Tibial nerve (tissue), 4 donors: Measurements from ENCODE around the gene JADE2. TPM values are rescaled to one million over a fixed set of nuclear protein-coding genes. Genes with fewer than 3 reads are reported as not detected.

Source experiments
- DNase-seq, 2 donors: peaks; one replicate each; pipeline ENCODE4 v3.0.0-alpha.2; 2019; ENCODE audit warnings: low spot score in 2 of 2
- H3K27ac ChIP-seq, 4 donors: fragments of 200-600 bp; sonication (generic) in 3 of 4; one replicate each; pipeline ENCODE4 v1.5.1; 2017 to 2019; ENCODE audit warnings: mild to moderate bottlenecking in 1 of 4
- H3K27me3 ChIP-seq, 2 donors: fragments of 200-600 bp; sonication (generic) in 1 of 2; one replicate each; pipeline versions ENCODE4 v1.5.1 to v1.6.0; 2017 to 2019
- H3K36me3 ChIP-seq, 3 donors: fragments of 200-600 bp; sonication (generic); one replicate each; pipeline ENCODE4 v1.5.1; 2018 to 2019
- H3K4me1 ChIP-seq, 4 donors: fragments of 200-600 bp; sonication (generic) in 3 of 4; one replicate each; pipeline ENCODE4 v1.5.1; 2017 to 2019
- H3K4me3 ChIP-seq, 4 donors: fragments of 200-600 bp; sonication (generic) in 3 of 4; one replicate each; pipeline ENCODE4 v1.5.1; 2017 to 2019; ENCODE audit warnings: mild to moderate bottlenecking in 1 of 4, moderate library complexity in 1 of 4
- H3K9me3 ChIP-seq, 4 donors: fragments of 200-600 bp; sonication (generic) in 3 of 4; one replicate each; pipeline ENCODE4 v1.5.1; 2017 to 2019
- CTCF ChIP-seq, 5 experiments: fragments of 200-600 bp in 3 of 5; fragments of 450-650 bp in 2 of 5; sonication (generic) in 3 of 5; IDR thresholded peaks; one replicate each; pipeline ENCODE4 v1.5.1; 2016 to 2019; ENCODE audit warnings: antibody characterized with exemption in 5 of 5, mild to moderate bottlenecking in 3 of 5, moderate library complexity in 2 of 5
- EP300 ChIP-seq, 2 donors: sonication (generic); formaldehyde crosslinking; IDR thresholded peaks; one replicate each; pipeline ENCODE4 v1.6.1; 2017; ENCODE audit warnings: antibody characterized with exemption in 2 of 2, mild to moderate bottlenecking in 1 of 2
- POLR2A ChIP-seq, 2 donors: fragments of 450-650 bp; IDR thresholded peaks; one replicate each; pipeline ENCODE4 v1.6.1; 2017; ENCODE audit warnings: antibody characterized with exemption in 2 of 2, mild to moderate bottlenecking in 2 of 2, moderate library complexity in 2 of 2
- WGBS, 2 donors: methylation state at CpG; one replicate each; pipeline ENCODE4 v1.1.5; 2018; 5-methylcytosine and 5-hydroxymethylcytosine counted together
- total RNA-seq, 4 donors: library from RNA; depleted of rRNA; stranded (reverse); fragments of >200 nt; gene quantifications; one replicate each; pipeline ENCODE4 v1.1.0, GENCODE V29; 2016

Gene JADE2
- total RNA-seq, 4 donors from 2014 or later: 58.8 to 90.6 (median 73.9) TPM

DNA sequence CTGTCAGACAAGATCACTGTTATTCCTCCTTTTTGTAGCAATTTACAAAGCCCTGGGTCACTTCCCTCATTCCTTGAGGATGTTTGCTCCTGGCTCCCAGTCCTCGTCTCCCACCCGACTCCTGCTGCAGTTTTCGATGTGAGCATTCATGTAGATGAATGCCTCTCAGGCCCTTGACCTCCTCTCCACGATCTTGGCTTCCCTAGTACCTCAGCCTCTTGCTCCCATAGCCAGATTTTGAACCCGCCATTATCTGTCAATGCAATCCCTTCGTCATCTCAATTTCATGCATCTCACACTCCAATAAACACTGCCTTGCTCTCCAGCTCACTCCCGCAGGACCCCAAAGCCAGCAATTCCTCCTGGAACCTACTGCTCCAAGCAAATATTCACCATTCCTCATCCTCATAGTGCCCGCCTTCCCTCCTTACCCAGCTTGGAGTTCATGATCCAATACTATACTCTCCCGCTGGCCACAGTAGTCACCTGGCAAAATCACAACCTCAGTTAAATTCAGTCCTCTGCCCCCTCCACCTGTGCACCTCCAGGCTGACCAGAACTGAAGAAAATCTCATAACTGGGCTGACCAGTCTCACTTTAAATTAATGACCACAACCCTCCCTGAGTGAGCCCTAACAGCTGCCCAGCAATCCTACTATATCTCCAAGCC lies 35.1 kb upstream of the JADE2 start:
- H3K4me1 ChIP-seq: no peaks in the 10 kb centered on the region
- peaks cover 0 to 2% (median 0%) of the 10 kb centered on the region in 4 donors for H3K9me3 ChIP-seq
- no peak overlapping the region for H3K4me3 ChIP-seq
- no peak overlapping the region for H3K27ac ChIP-seq
- no peaks in the 10 kb centered on the region for H3K27me3 ChIP-seq
- DNase-seq: no peak
- WGBS, 2 donors: 84 to 86% methylated on average over 9 of the region's 9 CpGs
- TF ChIP-seq EP300 (IDR thresholded peaks at IDR 0.05) (no peak), CTCF (IDR thresholded peaks at IDR 0.05) (no peak), POLR2A (IDR thresholded peaks at IDR 0.05) (no peak)
- no peaks in the 10 kb centered on the region for H3K36me3 ChIP-seq

GRCh38 chr5:134490925-134491271 lies 34.6 kb upstream of the JADE2 start:
- H3K27ac ChIP-seq: no peak overlapping the region
- H3K9me3 ChIP-seq: no peaks in the 10 kb centered on the region
- H3K36me3 ChIP-seq: no peaks in the 10 kb centered on the region
- TF ChIP-seq POLR2A (IDR thresholded peaks at IDR 0.05) (no peak), CTCF (IDR thresholded peaks at IDR 0.05) (no peak), EP300 (IDR thresholded peaks at IDR 0.05) (no peak)
- 71 to 75% methylated on average over 8 of the region's 8 CpGs for WGBS, 2 donors
- H3K4me3 ChIP-seq: no peak overlapping the region
- DNase-seq: no peak
- H3K4me1 ChIP-seq: no peaks in the 10 kb centered on the region
- H3K27me3 ChIP-seq: no peaks in the 10 kb centered on the region

DNA sequence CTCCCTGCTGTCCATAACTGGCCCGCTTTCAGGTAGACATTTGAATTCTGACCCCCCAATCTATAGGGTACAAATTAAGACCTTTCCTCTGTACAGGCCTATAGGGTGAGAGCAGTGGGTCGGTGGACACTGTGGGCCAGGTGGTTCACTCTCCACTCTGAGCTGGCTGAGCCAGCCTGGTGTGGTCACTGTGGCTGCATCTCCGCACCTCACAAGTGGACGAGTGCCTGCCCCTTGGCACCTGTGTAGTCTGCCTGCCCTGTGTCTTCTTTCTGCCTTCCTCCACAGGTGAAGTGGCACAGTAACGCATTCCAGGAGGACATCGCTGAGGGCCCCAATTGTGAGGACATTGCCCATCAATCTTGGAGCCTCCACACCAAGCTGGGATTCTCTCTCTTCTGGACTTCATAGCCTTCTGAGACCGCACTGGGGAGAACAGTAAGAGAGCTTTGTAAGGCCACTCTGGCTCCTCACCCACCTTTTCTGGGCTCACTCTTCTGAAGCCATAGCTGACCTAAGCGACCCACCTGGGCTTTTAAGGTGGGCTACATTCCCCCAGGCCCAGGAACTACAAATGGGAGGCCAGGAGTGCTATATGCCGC lies 33.5 kb upstream of the JADE2 start:
- 94 to 96% methylated on average over 9 of the region's 9 CpGs for WGBS, 2 donors
- TF ChIP-seq EP300 (IDR thresholded peaks at IDR 0.05) (no peak), CTCF (IDR thresholded peaks at IDR 0.05) (no peak), POLR2A (IDR thresholded peaks at IDR 0.05) (no peak)
- no peak for DNase-seq

GRCh38 chr5:134492568-134492967 lies 32.9 kb upstream of the JADE2 start:
- Histone ChIP-seq H3K9me3 (no peaks in the 10 kb centered on the region), H3K4me3 (no peak overlapping the region), H3K36me3 (no peaks in the 10 kb centered on the region), H3K27me3 (no peaks in the 10 kb centered on the region), H3K27ac (no peak overlapping the region), H3K4me1 (no peaks in the 10 kb centered on the region)
- WGBS, 2 donors: 56 to 64% methylated on average over 6 of the region's 6 CpGs
- DNase-seq: no peak
- TF ChIP-seq EP300 (IDR thresholded peaks at IDR 0.05) (no peak), POLR2A (IDR thresholded peaks at IDR 0.05) (no peak), CTCF (IDR thresholded peaks at IDR 0.05) (no peak)

More for the DNA sequence above, 33.5 kb upstream of the JADE2 start:
- Histone ChIP-seq H3K27ac (no peak overlapping the region), H3K4me3 (no peak overlapping the region), H3K27me3 (no peaks in the 10 kb centered on the region), H3K9me3 (no peaks in the 10 kb centered on the region), H3K4me1 (no peaks in the 10 kb centered on the region), H3K36me3 (no peaks in the 10 kb centered on the region)

DNA sequence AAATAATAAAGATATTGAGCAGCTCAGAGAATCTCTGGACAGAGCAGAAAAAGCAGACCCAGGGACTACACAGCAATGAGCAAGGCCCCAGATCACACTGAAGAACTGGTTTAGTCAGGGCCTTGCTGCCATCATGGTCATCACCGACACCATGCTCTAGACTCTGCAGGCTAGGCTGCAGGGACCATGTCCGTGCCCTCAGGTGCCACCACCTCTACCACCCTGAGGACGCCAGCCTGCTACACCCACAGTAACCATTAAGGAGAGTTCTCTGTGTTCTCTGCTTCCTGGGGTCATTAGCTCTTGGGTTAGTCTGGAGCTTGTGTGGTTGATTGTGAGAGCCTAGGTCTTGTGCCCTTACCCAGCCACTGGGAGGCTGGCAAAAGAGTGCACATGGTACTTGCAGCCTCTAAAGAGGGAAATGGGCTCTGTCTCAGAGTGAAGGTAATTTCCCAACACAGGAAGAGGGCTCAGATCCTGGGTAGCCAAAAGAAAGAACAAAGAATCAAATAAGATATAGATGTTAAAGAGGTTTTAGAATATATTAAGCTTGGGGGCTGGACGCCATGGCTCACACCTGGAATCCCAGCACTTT lies 31.9 kb upstream of the JADE2 start:
- no peak for TF ChIP-seq EP300 (IDR thresholded peaks at IDR 0.05)
- no peak for TF ChIP-seq POLR2A (IDR thresholded peaks at IDR 0.05)
- TF ChIP-seq CTCF (IDR thresholded peaks at IDR 0.05): no peak
- H3K4me1 ChIP-seq: no peaks in the 10 kb centered on the region
- no peak overlapping the region for H3K27ac ChIP-seq
- DNase-seq: no peak
- WGBS, 2 donors: 86 to 91% methylated on average over 4 of the region's 4 CpGs
- no peak overlapping the region for H3K4me3 ChIP-seq
- H3K27me3 ChIP-seq: no peaks in the 10 kb centered on the region
- H3K9me3 ChIP-seq: no peaks in the 10 kb centered on the region
- H3K36me3 ChIP-seq: no peaks in the 10 kb centered on the region
